ENCODE data around the gene CYP2J2.

- TF ChIP-seq GATA3 (IDR thresholded peaks at IDR 0.05; ENCODE audit: low read depth, low read length) (no peak), GATA2 (IDR thresholded peaks at IDR 0.05; ENCODE audit: low read depth, low read length) (no peak)
These were observed 33.4 kb downstream of the CYP2J2 start for GRCh38 chr1:59892841-59893811.

All from SH-SY5Y (cell line).